NCI-H1105 treated with DMSO at 0.1 percent for 48 hours (cell line): Measurements from ENCODE around the gene IL17RC.
"Not testable (repeated sequence)": the region's sequence is repeated elsewhere in the genome, so short reads cannot be mapped to it uniquely, and the experiment has no call there.

Experiments
- DNase-seq: peaks from one replicate; lab custom pipeline; 2025; lab: John Stamatoyannopoulos, UW

IL17RC gene

GRCh38 chr3:9916734-9917680 lies at the start of gene IL17RC:
Gene IL17RC, plus strand, starts transcription at chr3:9917098. Its CDS starts 218 bp downstream, at chr3:9917316.
- DNase-seq = peak; percentile 65

GRCh38 chr3:9867106-9867505 lies 49.8 kb upstream of the IL17RC start:
- DNase-seq = no peak

- DNase-seq = no peak
Observed at GRCh38 chr3:9869955-9870354, 46.9 kb upstream of the IL17RC start.

GRCh38 chr3:9870978-9871377 lies 45.9 kb upstream of the IL17RC start:
- no peak for DNase-seq

- DNase-seq = not testable (repeated sequence)
Observed at GRCh38 chr3:9872067-9872466, 44.8 kb upstream of the IL17RC start.

GRCh38 chr3:9875448-9875847 lies 41.5 kb upstream of the IL17RC start:
- no peak for DNase-seq

GRCh38 chr3:9876255-9876654 lies 40.6 kb upstream of the IL17RC start:
- not testable (repeated sequence) for DNase-seq

- DNase-seq = no peak
Observed at GRCh38 chr3:9876991-9877390, 39.9 kb upstream of the IL17RC start.

GRCh38 chr3:9878700-9879099 lies 38.2 kb upstream of the IL17RC start:
- no peak for DNase-seq

- no peak for DNase-seq
Observed at GRCh38 chr3:9879830-9880549, 36.9 kb upstream of the IL17RC start, which contains the start of gene CIDEC. Gene CIDEC, minus strand, starts transcription at chr3:9880253. Its CDS starts 1,767 bp downstream, at chr3:9878486.

- no peak for DNase-seq
Observed at GRCh38 chr3:9881441-9881840, 35.5 kb upstream of the IL17RC start.

GRCh38 chr3:9883706-9884554 lies 33.0 kb upstream of the IL17RC start:
- no peak for DNase-seq

GRCh38 chr3:9884555-9885165 lies 32.2 kb upstream of the IL17RC start:
- no peak for DNase-seq

GRCh38 chr3:9886328-9886727 lies 30.6 kb upstream of the IL17RC start:
- DNase-seq = no peak

- DNase-seq = no peak
Observed at GRCh38 chr3:9887480-9887879, 29.4 kb upstream of the IL17RC start.

- DNase-seq = no peak
Observed at GRCh38 chr3:9888540-9888939, 28.4 kb upstream of the IL17RC start.

- DNase-seq = no peak
Observed at GRCh38 chr3:9889405-9889804, 27.5 kb upstream of the IL17RC start.

- DNase-seq = peak; percentile 39
Observed at GRCh38 chr3:9890249-9891071, 26.4 kb upstream of the IL17RC start, which contains the start of gene JAGN1. Gene JAGN1, plus strand, starts transcription at chr3:9890610. Its CDS starts 113 bp downstream, at chr3:9890723.

- DNase-seq = no peak
Observed at GRCh38 chr3:9891072-9891622, 25.8 kb upstream of the IL17RC start.

- DNase-seq = no peak
Observed at GRCh38 chr3:9893739-9894138, 23.2 kb upstream of the IL17RC start.
